NK-92 (cell line): ENCODE results near the gene TCFL5.

ENCODE experiments used
- DNase-seq: peaks from one replicate; lab custom pipeline; 2025; ENCODE audit not compliant: unreplicated experiment; lab: John Stamatoyannopoulos, UW

Gene TCFL5

DNA sequence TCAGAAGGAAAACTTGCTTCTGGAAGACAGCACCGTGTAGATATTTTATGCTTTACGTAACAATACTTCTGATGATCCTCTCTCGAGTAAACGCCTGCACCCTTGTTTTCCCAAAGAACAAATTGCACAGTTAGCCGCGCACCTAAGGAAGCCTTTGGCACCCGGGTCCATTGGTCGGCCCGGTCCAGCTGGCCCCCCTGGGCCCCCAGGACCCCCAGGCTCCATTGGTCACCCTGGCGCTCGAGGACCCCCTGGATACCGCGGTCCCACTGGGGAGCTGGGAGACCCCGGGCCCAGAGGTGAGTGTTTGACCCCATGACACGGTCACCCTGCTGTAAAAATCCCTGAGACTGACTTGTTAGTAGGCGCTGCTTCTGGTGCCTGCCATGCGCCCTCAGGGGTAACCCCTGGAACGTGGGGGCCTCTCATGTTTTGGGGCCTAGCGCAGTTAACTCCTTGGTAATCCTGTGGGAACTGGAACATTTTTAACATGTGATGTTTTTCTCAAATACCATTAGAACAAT, 24.6 kb downstream of the TCFL5 start:
- DNase-seq, result no peak

DNA sequence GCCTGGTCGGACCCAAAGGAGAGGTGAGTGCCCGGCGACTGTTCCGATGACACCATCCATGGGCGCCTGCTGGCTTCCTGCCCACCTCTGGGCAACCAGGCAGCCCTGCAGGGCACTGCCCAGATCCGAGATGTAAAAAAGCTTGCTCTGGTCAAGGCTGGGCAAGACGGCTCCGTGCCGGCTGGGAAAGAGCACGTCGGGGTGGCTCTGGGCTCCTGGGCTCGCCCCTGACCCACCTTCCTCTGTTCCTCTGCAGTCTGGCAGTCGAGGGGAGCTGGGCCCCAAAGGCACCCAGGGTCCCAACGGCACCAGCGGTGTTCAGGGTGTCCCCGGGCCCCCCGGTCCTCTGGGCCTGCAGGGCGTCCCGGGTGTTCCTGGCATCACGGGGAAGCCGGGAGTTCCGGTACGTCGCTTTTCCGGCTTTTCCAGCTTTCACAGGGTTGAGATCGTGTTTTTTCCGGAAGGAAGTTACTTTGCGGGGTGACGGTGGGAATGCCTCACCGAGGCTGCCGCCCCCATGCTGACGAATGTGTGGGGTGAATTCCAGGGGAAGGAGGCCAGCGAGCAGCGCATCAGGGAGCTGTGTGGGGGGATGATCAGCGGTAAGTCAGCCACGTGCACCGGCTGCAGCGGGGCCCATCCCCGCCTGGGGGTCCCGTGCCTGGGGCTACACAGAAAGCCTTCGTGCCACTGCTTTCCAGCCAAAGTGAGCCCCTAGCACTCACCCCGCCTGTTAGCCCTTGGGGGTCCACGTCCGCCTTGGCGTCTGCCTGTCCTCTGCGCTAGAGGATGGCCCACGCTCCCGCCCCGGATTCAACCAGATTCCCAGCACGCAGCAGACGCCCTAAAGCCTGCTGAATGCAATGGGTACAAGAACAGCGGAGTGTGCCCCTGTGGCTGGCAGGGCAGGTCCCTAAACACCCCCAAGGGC, 25.4 kb downstream of the TCFL5 start:
- DNase-seq, result no peak

DNA sequence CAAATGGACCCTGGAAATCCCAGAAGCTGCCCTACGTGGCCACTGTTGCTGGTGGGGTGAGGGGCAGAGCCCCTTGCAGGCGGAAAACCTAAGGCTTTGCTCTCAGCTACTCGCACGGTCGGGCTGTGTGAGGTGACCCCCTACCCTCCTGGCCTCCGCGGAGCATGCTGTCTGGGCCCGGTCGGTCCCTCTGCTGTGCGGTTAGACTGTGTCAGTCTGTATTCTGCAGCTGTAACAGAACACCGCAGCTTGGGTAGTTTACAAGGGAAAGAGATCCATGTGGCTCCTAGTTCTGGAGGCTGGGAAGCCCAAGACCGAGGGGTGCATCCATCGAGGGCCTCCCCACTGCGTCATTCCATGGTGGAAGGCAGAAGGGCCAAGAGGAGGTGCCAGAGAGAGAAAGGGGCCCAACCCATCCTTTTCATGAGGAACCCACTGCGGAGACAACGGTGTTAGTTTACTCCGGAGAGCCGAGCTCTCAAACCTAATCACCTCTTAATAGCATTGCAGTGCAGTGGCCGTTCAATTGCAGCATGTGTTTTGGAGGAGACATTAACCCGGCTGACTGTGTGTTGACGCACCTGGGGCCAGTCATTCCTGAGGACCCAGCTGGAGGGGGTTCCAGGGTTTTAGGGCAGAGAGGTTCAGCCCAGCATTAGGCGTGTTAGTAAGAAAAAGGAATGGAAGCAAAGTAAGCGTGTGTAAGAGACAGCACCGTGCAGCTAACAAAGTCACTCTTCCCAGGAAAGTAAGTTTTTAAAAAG, 26.5 kb downstream of the TCFL5 start:
- no peak for DNase-seq

DNA sequence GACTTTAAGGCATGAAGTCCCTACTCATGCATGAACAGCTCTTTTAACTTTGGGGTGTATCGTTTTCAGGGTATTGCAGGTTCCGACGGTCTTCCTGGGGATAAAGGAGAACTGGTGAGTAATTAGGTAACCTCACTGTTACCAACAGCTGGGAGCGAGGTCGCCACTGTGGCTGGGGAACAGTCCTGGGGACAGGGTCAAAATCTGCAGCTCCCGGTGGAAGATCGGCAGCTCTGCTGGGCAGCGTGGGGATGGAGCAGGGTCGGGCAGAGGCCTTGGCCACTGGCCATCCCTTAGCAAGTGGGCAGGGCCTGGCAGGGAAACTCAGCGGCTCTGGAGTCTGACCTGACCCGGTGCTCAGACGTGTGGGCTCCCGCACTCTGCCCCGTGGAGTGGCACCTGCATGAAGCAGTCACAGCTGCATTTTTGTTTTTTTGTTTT, 28.7 kb downstream of the TCFL5 start:
- no peak for DNase-seq

DNA sequence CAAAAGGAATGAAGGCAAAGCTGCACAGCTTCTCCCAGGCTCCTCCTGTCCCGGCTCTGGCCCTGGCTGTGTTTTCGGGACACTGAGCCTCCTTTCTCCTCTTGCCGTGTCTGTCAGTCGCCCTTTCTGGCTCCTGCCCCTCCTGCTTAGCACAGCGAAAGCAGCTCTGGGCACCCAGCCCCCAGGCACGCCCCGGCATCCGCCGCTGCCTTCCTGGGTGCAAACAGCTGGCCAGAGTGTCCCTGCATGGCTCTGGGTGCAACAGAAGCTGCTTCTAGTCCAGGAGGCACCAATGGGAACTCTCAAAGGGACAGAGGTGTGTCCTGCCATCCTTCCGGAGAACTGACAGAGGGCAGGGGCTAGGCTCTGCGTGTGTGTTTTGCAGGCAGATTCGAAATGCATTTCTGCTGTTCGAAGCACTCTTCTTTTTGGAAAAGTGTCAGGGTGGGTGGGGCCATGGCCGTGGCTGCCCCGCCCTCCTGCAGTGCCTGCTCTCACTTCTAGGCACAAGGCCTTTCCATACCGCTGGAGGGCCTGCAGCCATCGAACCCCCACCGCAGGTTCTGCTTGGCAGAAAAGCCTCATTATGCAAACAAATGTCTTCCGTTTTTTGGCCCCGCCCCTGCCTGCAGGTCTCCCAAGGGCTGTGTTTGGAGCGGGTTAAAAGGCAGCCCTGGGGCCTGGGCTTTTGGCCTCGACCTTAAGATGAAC, 29.3 kb downstream of the TCFL5 start:
- no peak for DNase-seq

DNA sequence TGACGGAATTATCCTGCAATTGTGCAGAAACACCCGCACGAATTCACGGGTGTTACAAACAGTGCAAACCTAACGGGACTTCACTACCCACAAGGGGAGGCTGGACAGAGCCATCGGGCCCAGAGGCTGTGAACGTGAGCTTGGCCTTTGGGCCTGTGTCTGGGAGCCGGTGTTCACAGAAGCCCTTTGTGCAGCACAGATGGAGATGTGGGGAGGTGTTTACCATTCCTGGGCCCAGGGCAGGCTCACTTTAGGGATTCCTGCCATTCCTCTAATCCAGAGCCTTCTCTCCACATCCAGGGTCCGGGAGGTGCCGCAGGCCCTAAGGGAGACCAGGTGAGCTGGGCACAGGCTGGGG, 29.8 kb downstream of the TCFL5 start:
- no peak for DNase-seq

DNA sequence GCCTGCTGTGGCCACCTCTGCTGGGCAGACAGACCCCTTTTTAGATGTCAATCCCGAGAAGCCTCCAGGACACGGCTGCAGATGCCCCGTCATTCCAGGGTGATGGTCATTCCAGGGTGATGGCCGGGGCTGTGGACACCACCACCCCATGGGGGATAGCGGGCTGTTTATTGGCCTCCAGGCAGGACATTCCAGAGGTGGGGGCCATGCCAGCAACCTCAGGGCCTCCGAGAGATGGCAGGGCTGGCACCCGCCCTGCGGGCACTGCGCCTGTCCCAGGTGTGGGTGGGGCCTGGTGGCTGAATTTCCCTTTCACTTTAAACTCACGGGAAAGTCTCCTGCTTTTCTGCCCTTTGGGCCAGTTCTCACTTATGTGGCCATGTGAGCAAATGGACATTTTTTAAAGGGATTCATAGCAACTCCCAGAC, 30.2 kb downstream of the TCFL5 start:
- DNase-seq, result no peak

DNA sequence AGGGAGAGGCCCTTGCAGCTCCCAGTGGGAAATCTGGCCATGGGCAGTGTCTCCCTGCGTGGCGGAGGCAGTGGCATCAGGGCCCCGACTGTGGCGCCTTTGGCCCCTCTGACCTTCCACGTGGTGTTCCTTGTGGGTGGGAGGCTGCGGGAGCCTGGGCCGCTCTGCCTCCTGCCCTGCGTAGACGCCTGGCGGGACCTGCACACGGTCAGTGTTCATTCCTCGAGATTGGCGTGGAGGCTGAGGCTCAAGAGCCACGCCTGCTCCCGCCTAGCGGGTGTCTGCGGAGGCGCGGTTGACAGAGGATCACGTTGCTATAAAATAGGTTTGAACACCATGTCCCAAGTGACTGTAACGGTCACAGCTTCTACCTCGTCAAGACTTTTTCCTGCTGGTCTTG, 30.8 kb downstream of the TCFL5 start:
- DNase-seq, result no peak

DNA sequence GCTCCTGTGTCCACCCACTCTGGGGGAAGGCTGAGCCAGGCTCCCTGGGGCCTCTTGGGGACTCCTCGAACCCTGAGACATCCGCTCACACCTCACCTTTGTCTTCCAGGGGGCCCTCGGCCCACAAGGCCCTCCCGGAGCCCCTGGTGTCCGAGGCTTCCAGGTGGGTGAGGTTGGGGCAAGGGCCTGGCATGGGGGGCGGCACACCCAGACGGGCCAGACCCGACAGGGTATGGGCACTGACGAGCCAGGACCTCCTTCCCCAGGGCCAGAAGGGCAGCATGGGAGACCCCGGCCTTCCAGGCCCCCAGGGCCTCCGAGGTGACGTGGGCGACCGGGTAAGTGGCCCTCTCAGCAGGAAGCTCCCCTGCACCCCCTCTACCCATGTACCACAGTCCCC, 31.4 kb downstream of the TCFL5 start:
- no peak for DNase-seq

DNA sequence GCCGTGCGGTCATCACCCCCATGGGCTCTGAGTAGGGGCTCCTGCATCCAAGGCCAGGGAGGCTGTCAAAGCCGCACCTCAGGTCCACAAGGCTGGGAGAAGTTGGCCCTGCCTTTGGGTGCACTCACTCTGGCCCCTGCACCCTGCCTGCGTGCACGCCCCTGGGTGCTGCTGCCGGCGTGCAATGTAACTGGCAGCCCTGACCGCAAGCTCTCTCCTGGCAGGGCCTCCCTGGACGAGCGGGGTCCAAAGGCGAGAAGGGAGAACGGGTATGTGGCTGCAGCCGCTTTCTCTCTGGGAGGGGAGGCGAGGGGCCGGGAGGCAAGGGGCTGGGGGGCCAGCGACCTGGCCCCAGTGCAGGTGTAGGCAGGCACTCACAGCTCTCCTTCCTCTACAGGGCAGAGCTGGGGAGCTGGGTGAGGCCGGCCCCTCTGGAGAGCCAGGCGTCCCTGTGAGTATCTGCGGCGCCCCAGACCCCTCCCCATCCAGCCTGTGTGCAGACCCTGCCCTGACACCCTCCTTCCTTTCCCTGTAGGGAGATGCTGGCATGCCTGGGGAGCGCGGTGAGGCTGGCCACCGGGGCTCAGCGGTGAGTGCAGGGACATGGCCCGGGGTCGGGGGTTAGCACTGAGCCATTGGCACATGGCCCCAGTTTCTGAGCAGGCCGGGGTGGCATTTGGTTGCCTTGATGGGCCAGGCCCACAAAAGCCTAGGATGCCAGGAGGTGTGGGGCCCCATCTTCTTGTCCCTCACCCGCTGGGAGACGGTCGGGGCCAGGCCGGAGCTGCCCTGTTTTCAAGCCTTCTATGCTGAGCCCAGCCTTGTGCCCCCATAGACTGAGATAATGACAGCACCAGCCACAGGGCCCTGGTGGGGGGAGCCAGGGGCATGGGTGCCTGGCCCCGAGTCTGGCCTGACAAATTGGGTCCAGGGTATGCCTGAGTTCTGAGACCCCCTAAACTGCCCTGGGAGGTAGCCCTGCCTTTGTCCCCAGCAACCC, 32.1 kb downstream of the TCFL5 start:
- DNase-seq, result no peak

DNA sequence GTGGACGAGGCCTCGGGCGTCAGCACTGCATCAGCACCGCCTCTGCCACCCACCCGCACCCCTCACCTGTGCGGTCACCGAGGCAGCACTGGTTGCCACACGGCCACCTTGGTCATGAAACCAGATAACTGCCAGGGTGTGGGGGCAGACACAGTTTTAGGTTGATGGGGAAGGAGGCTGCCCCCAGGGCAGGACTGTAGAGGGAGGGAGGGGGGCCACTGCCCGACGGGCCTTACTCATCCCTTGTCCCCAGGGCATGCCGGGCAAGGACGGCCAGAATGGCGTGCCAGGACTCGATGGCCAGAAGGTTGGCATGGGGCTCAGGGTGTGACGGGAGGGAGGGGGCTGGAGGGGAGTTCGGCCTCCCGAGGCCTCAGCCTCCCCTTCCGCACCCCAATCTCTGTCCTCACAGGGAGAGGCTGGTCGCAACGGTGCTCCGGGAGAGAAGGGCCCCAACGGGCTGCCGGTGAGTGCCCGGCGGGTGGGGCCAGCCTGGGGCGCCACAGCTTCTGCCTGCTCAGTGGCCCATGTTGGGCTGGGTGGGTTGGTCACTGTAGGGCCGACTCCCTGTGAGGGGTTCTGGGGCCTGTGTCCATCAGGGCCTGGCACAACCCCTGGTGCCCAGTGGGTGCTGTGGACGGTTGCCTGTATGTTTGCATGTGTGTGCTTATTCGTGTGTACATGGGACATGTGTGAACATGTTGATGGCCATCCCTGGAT, 33.0 kb downstream of the TCFL5 start:
- no peak for DNase-seq

DNA sequence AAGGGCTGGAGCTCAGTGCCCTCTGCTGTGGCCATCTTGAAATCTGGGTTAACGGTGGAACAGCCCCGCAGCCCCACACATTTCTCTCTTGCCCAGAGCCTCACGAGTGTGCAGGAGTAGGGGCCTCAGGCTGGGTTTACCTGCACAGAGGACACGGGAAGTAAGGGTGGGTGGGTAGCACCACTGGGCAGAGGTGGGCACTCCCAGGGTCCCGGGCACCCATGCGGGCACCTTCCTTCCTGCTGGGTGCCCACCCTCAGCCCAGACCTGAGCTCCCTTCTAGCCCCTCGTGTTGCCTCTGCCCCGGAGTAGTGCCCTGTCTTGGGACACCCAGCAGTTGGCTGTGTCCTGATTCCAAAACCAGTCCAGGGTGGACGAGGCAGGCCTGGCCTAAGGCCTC, 33.6 kb downstream of the TCFL5 start:
- no peak for DNase-seq

DNA sequence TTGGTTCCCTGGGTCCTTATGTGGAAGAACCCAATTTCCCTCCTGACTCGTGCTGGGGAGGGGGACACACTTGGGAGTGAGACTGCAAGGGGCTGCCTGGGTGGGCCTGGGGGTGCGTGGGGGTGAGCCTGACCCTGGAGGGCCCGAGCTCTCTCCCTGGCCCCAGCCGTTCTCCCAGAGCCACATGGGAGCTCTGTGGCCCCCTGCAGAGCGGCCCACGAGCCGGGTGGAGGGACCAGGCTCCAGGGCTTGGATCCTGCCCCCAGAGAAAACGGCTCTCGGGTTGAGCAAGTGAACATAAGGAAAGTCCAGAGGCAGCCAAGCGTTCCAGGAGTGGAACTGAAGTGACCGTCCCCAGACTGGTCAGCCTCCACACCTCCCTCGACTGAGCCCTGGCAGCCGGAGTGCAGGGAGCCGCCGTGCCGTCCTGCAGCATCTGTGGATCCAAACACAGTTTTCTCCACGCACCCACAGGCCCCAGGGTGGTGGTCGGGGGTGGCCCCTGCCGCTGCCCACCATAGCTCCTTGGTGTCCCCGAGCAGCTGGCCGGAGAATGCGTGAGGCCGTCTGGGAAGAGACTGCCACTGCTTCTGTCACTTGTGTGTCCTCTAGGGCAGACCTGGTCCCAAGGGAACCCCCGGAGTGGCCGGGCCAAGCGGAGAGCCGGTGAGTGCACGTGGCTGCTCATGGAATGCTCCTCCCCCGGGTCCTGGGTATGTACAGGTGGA, 34.1 kb downstream of the TCFL5 start:
- no peak for DNase-seq

DNA sequence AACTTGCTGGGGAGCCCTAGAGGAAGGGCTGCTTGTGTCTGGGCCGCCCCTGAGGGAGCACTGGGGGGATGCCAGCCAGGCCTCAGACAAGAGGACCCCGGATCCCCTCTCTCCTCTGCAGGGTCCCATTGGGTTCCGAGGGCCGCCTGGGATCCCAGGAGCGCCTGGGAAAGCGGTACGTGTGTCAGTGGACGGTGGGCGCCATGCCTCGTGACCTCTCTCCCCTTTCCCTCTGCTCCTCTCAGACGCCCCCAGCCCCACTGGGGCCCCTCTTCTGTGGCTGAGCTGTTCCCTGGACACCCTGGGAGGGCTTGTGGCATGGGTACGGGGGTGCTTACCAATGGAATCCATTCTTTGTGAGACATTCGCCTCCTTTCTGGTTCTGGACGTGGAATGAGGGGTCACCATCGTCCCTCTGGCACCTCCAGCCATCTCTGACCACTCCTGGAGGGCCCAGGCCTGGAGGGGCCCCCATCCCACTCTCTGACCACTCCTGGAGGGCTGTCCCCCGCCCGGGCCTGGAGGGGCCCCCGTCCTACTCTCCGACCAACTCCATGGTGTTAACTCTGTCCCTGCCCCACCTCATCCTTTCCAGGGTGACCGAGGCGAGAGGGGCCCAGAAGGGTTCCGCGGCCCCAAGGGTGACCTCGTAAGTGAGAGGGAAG, 34.8 kb downstream of the TCFL5 start:
- DNase-seq, result no peak

DNA sequence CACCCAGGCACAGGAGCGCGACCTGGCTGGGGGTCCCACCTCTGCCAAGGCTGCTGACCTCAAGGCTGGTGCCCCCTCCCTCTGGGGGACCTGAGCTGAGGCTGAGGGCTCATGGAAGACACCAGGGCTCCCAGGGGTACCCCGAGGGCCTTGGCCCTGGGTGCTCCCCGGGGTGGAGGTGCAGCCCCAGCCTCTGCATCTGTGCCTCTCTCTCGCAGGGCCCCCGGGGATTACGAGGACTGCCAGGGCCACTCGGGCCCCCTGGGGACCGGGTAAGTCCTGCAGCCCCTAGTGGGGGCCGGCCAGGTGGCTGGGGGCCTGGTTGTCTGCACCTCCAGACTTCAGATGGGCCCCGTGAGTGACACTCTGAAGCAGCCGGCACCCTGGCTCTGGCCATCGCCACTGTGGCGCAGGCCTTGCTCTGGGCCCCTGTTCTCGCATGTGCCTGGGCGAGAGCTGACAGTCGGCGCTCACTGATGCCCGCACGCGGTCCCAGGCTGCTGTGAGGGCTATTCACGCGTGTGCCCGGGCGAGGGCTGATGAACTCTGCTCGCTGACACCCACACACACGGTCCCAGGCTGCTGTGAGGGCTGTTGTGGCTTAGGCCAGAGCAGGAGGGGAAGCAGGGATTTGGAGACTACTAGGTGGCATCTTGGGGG, 35.5 kb downstream of the TCFL5 start:
- no peak for DNase-seq

DNA sequence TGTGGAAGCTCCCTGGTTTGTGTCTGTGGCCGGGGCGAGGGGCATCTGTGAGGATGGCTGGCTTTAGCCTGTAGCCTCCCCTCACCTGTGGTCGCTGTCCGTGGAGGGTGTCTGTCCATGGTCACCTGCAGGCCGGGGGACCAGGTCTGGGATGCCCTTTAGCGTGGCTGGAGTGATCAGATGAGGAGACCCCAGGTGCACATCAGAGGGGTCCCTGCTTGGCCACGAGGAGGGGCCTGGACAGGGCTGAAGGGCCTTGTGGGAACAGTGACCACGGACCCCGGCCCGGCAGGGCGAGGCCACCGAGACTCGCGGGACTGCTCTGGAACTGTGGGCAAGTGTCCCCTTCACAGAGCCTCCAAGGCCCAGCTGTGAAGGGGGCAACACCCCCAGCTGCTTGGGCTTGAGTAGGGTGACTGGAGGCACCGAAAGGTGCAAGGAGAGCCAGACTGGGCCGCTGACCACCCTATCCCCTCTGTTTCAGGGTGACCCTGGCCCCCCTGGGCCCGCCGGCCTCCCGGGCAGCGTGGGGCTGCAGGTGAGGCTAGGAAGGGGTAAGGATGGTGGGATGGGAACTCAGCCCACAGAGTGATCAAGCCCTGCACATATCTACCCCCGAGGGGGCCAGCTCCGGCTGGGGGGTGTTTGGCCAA, 36.2 kb downstream of the TCFL5 start:
- no peak for DNase-seq
